Left forelimb (tissue), 1 donor: ENCODE data around the gene PSAPL1.

Experiments
- DNase-seq: peaks from one replicate; pipeline ENCODE4 v3.0.0-alpha.2; 2018; ENCODE audit warnings: low spot score

PSAPL1 gene, protein sequence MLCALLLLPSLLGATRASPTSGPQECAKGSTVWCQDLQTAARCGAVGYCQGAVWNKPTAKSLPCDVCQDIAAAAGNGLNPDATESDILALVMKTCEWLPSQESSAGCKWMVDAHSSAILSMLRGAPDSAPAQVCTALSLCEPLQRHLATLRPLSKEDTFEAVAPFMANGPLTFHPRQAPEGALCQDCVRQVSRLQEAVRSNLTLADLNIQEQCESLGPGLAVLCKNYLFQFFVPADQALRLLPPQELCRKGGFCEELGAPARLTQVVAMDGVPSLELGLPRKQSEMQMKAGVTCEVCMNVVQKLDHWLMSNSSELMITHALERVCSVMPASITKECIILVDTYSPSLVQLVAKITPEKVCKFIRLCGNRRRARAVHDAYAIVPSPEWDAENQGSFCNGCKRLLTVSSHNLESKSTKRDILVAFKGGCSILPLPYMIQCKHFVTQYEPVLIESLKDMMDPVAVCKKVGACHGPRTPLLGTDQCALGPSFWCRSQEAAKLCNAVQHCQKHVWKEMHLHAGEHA

DNA sequence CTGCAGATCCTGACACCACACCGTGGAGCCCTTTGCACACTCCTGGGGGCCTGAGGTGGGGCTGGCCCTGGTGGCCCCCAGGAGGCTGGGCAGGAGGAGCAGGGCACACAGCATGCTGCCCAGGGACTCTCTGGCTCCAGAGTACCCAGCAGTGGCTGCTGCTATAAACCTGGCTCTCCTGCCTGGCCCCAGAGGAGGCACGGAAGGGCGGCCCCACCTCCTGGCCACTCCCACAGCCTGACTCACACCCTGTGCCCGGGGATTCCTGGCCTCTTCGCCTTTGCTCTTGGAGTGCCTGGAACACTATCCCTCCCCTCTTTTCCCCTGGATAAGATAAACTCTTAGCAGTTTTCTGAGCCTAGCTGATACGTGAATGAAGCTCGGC lies at the start of gene PSAPL1:
Gene PSAPL1, minus strand, starts transcription at position 165 of the 385 bp plus-strand sequence. Its CDS starts 51 bp downstream, at position 114.
- no peak for DNase-seq

DNA sequence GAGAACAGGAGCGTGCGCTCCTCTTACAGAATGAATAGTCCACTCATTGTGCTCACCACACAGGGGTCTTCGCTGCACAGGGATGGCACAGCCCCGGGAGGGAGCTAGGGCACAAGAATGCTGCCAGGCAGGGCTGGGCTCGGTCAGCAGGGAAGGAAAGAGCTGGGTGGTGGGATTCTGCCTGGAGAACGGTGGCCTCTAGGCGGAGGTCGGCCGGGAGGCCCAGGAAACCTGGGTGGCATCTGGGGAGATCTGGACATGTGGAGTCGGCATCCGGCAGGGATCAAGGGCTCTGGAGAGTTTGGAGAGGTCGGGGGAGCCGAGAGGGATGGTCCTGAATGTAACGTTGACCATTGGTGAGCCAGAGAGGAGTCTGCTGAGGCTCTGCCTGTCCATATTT lies 46.5 kb upstream of the PSAPL1 start:
- no peak for DNase-seq

DNA sequence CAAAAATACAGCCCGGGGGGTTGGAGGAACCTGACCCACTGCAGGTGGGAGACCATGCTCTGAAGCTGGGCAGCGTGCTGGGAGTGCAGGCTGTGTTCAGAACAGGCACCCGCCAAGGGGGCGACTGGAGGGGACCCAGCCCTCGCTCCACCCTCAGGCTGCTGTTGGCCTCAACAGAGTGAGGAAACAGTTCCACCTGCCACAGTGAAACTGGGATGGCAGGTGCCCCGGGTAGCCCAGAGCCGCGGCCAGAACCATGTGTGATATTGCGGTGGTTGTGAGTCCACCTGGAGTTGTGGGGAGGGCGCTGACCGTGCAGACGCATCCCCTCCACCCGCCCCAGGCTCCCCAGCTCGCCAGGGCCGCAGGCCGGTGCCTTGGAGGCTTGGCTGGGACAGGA lies 45.7 kb upstream of the PSAPL1 start:
- DNase-seq = no peak

DNA sequence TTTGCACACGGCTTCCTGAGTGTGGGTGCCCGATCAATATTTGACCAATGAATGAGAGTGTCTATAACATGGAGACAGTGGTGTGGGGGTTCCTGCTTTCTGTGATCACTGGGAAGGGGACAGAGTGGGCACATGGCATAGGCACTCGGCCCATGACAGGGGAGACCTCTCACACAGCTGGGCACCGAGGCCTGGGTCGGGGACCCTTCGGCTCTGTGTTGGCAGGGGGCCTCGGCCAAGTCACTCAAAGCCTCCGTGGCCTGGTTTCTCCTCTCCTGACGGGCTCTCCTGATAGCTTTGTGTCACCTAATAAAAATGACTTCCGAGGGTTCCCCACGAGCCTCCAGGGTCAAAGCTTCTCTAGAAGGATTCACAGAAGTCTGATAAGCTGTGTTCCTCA lies 43.9 kb upstream of the PSAPL1 start:
- no peak for DNase-seq

DNA sequence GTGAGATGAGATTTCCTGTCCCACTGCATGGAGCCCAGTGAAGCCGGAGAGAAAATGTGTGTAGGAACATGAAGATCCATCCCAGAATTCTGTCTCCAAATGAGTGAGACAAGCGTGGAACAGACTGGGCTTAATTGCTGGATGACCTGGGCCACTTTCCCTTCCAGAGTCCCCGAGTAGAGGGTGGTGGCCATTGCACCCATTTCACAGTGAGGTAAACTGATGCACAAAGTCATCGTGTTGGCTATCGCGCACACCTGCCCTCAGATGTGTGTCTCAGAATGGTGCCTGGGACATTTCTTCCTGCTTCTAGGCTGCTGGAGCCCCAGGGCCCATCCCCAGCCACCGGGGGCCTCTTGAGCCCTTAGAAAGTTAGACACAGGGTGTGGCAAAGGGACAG lies 43.0 kb upstream of the PSAPL1 start:
- no peak for DNase-seq

DNA sequence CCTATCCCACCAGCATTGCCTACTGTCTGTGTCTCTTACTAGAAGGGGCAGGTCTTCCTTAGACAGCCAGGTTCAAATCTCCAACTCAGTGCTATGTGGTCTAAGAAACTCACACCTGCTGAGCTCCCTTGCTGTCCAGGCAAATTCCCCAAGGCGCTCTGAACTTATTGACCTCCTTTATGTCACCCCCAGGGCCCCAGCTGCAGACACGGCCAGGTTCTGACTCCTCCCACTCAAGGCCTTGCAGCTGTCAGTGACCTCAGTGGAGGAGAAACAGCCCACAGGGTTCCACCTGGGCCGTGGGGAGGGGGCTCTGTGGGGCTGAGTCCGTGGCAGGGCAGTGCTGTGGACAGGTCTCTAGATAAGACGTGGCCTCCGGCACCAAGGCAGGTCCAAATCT lies 42.1 kb upstream of the PSAPL1 start:
- DNase-seq = no peak

DNA sequence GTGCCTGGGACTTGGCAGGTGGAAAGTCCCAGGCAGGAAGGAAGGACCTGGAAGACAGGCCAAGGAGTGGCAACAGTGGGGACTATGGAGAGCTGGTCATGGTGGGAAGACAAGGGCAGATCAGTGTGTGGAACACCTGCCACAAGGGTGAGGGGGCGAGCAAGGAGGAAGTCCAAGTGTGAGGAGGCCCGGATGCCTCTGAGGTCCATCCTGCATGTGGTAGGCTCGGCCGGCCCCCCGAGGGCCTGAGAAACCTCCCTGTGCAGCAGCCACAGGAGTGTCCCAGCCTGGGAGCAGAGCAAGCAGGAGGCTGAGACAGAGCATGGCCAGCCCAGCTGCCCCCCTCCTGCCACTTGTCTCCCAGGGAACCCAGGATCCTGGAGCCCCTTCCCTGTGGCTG lies 40.5 kb upstream of the PSAPL1 start:
- no peak for DNase-seq

DNA sequence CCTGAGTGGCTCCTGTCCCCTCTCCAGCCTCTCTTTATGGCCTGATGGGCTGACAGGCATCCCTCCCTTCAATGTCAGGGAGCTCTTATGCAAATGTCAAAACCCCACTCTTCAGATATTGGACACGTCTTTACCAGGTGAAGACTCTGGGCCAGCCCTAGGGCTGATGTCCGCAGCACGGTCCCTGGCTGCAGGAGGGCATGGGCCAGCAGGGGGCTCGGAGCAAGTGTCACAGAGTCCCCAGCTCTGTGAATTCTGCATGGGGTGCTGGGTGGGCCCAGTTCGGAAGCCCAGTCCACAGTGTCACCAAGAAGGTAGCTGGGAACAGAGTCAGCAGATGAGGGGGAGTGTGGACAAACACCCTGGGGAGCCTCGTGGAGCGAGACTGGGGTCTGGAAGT lies 39.6 kb upstream of the PSAPL1 start:
- no peak for DNase-seq

DNA sequence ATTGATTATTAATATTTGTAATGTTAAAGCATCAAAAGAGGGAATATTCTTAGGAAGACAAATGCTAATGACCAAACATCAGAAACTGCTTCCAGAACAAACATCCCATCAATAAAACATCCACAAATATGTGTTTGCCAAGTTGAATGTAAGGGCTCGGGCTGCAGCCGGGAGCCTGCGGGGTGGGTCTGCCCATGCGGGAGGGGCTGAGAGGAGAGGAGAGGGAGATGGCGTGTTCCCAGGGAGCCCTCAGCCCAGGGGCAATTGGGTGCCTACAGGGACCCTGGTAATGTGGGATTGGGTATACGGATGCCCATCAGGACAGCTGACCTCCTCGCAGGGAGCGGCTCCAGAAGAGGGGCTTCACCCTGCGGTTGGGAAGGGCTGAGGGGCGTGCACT lies 38.4 kb upstream of the PSAPL1 start:
- DNase-seq = no peak

DNA sequence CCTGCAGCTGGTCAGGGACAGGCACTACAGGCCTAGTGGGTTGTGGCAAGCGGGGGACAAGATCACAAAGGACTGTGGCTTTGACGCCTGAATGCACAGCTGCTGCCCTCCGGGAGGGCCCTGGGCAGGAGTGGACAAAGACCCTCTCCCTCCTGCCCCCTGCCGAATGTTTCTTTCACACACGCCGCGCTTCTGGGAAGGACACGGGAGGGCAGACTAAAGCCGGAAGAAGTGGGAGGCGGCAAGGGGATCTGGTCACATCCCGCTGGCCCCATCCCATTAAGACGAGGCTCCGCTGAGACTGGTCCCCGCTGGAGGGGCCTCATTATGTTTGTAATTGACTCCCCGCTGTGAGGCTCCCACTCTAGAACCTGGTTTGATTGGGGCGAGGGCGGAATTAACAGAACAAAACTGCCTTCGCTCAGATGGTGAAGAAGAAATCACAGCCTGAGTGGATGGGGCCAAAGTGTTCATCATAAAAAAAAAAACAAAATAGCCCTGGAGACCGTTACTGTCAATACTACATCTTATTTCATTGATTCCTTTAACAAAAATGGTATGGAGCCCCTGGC lies 37.8 kb upstream of the PSAPL1 start:
- no peak for DNase-seq

DNA sequence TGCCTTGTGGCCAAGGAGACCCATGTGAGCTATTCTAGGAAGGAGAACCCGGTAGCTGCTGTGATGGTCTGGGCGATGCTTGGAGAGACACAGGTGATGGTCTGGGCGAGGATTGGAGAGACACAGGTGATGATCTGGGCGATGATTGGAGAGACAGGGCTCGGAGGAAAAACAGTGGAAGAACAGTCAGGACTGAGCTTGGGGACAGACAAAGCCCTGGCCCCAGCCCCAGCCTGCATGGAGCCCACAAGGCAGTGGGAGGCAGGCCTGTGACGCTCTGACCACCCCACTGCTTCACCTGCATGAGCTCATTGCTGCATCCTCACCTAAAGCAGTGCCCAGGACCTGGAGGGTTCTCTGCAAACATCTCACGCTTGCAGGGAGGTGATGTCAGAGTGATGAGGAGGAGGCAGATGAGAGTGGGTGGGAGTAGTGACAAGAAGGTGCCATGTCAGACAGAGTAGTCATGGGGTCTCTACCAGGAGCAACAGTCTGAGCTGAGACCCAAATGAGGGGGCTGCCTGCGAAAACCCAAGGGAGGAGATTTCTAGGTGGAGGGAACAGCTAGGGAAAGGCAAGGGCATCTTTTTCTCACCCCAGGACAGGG lies 35.9 kb upstream of the PSAPL1 start:
- no peak for DNase-seq

DNA sequence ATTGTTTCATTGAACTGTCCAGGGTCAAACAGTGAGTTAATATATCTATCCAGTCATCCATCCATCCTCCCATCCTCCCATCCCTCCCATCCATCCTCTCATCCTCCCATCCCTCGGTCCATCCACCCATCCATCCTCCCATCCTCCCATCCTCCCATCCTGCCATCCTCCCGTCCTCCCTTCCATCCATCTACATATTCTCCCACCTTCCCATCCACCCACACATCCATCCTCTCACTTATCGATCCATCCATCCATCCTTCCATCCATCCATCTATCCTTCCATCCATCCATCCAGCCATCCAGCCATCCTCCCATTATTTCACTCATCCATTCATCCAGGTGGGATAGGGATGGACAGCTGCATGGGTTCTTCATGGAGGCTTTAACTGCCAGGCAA lies 35.4 kb upstream of the PSAPL1 start:
- DNase-seq = no peak

DNA sequence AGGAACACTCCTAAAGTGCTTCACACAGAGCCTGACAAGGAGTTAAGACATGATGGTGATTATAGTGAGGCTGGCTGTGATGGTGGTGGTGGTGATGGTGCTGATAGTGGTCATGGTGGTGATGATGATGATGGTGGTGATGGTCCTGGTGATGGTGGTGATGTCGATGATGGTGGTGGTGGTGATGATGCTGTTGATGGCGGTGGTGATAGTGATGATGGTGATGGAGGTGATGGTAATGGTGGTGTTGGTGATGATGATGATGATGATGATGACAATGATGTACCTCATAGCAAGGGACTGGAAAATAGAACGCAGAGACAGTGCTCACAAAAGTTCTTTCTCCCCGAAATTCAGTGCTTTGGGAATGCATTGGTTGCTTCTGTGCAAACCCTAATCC lies 34.3 kb upstream of the PSAPL1 start:
- DNase-seq = no peak

DNA sequence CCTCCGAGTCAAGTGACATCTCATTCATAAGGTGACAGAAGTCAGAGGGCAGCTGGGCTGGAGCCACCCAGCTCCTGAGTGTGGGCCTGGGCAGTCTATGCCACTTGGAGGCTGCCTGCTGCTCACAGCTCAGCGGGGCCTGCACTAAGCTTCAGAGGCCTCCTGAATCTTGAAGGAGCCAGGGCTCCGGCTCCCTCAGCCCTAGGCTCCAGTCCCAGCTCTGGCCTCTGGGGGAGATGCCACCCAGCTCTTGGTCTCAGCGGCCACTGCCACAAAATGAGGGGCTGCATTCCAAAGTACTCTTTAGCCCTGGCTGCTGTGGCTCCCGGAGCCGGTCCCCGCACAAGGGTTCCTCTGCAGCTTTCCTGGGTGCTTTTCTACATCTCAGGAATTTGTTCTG lies 32.7 kb upstream of the PSAPL1 start:
- no peak for DNase-seq

DNA sequence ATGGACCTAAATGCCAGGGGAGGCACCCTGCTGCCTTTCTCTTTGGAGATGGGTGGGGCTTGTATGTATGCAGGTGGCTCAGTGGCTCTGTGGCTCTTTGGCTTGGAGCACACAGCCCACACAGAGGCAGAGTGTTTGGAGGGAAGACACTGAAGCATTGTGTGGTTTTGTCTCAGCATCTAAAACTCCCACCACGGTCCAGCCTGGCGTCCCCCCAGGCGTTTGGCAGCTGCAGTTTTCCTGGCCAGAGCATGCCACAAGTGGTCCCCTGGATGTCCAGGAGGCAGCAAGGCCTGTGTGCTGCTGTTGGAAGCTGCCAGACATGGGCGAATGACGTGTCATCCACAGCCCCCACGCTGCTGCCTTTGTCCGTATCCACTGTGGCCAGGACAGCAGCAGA lies 32.2 kb upstream of the PSAPL1 start:
- DNase-seq = no peak

DNA sequence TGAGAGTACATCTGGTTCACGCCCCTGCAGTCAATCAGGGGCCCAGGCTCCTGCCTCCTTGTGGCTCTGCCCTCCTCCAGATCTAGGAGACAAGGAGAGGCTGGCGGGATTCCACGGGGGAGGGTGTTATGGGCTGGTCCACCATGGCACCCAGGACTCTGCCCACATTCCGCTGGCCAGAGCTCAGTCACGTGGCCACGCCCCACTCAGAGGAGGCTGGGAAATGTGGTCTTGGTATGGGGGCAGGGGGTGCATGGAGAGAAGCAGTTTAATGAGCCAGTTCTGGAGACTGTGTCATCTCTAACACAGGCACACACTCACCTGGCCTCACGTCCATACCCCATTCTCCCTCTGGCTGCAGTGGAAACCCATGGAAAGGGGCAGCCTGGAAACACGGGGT lies 31.5 kb upstream of the PSAPL1 start:
- DNase-seq = no peak

DNA sequence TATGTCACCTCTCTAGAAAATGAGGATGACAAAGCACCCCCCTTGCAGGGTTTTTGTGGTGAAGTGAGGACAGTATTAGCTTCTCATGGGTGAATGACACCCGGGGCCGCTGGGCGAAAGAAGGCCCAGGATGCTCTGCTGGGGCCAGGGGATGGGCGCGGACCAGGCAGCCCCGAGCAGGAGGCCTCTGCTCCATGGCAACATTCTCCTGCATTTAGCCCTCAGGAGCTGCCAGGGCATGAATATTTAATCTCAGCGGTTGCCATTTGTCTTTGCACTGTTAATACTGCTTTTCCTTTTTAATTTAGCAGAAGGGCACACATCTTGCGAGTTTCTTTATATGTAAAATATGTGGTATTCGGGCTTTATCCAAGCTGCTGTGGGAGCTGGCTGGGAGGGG lies 30.3 kb upstream of the PSAPL1 start:
- no peak for DNase-seq

DNA sequence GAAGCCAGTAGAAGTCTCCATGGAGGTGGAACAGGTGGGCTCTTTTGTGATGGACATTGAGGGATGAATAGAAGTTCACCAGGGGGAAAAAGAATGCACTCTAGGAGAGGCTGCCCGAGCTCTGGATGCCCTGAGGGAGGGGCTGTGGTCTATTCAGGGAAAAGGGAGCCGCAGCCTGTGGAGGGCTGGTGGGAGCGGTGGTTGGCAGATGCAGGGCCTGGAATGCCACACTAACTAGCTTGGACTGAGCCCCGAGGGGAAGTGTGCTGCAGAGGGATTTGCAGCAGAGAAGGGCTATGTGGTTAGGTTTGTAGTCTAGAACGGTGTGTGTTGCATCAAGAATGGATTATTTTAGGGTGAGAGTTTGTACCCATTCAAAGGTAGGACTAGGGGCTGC lies 29.5 kb upstream of the PSAPL1 start:
- DNase-seq = no peak

DNA sequence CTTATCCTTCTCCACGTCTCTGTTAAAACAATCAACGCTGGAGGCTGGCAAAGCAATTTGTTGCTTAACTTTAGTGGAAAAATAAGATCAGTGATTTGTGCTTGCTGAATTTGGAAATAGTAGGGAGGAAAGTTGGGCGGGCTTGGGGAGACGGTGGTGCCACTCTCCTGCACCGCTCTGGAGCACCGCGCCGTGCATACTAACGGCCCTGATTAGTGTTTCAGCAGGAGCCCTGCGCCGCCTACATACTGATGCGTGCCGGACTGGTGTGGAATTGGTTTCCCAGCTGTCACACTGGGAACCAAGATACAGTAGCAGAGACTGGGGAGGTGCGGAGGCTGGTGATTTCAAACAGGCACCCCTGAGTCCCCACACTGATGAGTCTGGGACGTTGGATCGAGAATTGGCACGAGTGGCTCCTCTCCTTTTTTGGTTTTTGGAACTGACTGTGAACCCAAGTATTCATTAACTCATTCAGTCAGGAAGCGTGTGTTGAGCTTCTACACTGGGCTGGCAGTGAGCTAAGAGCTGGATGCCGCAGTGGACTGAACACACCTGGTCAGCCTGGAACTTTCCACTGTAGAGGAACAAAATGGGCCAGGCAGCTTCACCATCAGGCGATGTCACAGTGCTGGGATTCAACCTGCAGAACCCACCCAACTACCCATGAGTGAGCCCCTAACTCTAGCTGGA lies 29.0 kb upstream of the PSAPL1 start:
- no peak for DNase-seq

DNA sequence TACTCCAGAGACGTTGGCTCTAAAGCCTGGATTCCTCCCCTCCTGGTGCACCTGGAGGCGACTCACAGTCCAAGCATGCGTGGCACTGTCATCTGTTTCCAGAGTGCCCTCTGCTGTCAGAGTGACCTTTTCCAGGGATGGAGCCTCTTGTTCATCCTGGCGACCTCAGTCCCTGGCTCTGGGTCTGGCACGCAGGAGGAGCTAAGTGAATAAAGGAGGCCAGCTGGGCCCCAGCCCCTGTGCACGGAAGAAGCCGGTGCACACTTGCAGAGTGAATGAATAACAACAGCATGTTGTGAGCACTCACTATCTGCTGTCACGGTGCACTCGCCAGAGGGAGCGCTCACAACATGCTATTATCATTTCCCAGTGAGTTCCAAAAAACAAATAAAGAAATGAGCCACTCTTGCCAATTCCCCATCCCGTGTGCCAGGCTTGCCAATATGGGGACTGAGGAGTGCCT lies 27.8 kb upstream of the PSAPL1 start:
- no peak for DNase-seq

DNA sequence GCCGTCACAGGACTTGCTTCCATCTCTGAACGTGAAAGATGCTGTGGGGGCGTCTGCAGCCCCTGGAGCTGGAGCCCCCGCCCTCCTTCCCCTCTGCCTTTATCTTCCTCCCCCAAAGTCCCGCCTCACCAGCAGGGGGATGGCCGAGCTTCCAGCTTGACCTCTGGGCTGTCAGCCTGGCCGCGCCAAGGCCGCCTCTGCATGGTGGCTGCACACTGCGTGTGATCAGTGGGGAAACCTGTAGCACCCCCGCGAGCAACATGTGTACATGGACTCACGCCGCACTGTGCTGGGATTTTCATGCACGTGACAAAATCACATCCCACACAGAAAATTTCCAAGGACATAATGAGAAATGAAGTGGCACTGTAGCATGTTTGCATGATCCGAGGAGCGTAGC lies 26.5 kb upstream of the PSAPL1 start:
- DNase-seq = no peak

DNA sequence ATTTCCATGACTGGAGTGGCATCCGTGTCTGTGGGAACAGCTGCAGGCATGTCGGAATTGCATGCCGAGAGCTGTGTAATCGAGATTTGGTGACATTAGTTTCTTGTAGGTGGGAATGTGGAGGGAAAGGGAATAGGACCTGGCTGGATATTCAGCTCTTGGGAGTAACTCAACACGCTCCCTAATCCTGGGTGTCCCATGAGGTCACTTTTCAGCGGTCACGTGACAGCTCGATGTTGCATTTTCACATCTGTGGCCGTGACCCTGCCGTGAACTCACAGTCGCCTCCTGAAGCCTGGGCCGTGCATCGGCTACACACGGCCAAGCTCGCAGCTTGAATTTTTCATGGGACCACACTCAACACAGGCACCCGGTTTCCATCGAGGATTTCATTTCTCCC lies 25.8 kb upstream of the PSAPL1 start:
- no peak for DNase-seq

DNA sequence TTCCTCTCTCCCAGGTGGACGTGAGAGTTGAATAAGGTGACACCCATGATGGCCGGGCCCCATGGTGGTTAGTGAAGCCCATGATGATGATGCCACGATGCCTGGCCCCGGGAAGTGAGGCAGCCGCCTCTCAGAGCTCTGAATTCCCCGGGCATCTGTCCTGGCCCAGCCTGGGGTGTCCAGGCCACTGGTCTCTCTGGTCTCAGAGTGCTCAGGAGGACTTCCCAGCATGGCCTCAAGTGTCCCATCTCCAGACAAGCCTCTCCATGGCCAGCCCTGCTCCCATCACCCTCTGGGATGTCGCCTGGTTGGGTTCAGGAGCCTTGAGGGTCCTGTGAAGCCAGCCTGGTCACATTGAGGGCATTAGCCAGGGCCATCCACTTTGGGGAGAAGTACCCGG lies 24.7 kb upstream of the PSAPL1 start:
- DNase-seq = no peak
